ENCODE results near the gene MCF2L. TPM values are rescaled to one million over a fixed set of nuclear protein-coding genes. Genes with fewer than 3 reads are reported as not detected.

MCF2L gene
- total RNA-seq, 1 donor: 8.0 TPM

DNA sequence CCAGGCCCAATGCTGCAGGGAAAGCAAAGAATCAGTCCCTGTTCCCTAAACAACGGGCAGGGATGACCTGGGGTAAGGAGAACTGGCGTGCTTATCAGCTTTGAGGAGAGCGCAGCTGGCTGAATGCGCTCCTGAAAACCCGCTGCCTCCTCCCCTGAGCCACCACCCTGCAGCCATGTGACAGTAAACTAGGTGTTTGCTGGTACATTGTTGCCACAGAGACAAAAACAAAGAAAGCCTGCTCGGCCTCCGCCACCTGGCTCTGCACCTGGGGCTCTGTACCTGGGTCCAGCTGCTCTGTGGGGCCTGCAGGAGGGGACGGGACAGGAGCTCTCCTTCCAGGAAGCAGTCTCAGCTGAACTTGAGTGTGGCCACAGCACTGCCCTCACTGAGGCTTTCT is 21.8 kb downstream of the MCF2L start:
- no peak for TF ChIP-seq CTCF (IDR thresholded peaks at IDR 0.05; ENCODE audit: insufficient read depth, low read length)
- no peak overlapping the region for H3K4me3 ChIP-seq (ENCODE audit: low read depth, low read length)
- DNase-seq (ENCODE audit: low read depth): no peak

GRCh38 chr13:112991609-112992008 is 22.6 kb downstream of the MCF2L start:
- H3K4me3 ChIP-seq (ENCODE audit: low read depth, low read length): no peak overlapping the region
- no peak for TF ChIP-seq CTCF (IDR thresholded peaks at IDR 0.05; ENCODE audit: insufficient read depth, low read length)
- no peak for DNase-seq (ENCODE audit: low read depth)

GRCh38 chr13:112992931-112993680 is 24.1 kb downstream of the MCF2L start:
- no peak for DNase-seq (ENCODE audit: low read depth)
- no peak for TF ChIP-seq CTCF (IDR thresholded peaks at IDR 0.05; ENCODE audit: insufficient read depth, low read length)
- no peak overlapping the region for H3K4me3 ChIP-seq (ENCODE audit: low read depth, low read length)

- no peak for DNase-seq (ENCODE audit: low read depth)
- no peak overlapping the region for H3K4me3 ChIP-seq (ENCODE audit: low read depth, low read length)
- no peak for TF ChIP-seq CTCF (IDR thresholded peaks at IDR 0.05; ENCODE audit: insufficient read depth, low read length)
Measured at GRCh38 chr13:112994084-112994780, 25.2 kb downstream of the MCF2L start.

- no peak for DNase-seq (ENCODE audit: low read depth)
- H3K4me3 ChIP-seq (ENCODE audit: low read depth, low read length): no peak overlapping the region
- TF ChIP-seq CTCF (IDR thresholded peaks at IDR 0.05; ENCODE audit: insufficient read depth, low read length): no peak
Measured at GRCh38 chr13:112994781-112995355, 25.9 kb downstream of the MCF2L start.

GRCh38 chr13:112995395-112996191 is 26.6 kb downstream of the MCF2L start:
- no peak overlapping the region for H3K4me3 ChIP-seq (ENCODE audit: low read depth, low read length)
- no peak for DNase-seq (ENCODE audit: low read depth)
- no peak for TF ChIP-seq CTCF (IDR thresholded peaks at IDR 0.05; ENCODE audit: insufficient read depth, low read length)
